ENCODE results near the gene TEAD3.
"Not testable (repeated sequence)": the region's sequence is repeated elsewhere in the genome, so short reads cannot be mapped to it uniquely, and the experiment has no call there.

The TEAD3 gene

GRCh38 chr6:35451354-35452182, 45.3 kb downstream of the TEAD3 start:
- no peak for DNase-seq (ENCODE audit: low spot score)

- DNase-seq (ENCODE audit: low spot score), result peak; percentile 85
Measured at GRCh38 chr6:35449287-35449881, 47.5 kb downstream of the TEAD3 start.

DNA sequence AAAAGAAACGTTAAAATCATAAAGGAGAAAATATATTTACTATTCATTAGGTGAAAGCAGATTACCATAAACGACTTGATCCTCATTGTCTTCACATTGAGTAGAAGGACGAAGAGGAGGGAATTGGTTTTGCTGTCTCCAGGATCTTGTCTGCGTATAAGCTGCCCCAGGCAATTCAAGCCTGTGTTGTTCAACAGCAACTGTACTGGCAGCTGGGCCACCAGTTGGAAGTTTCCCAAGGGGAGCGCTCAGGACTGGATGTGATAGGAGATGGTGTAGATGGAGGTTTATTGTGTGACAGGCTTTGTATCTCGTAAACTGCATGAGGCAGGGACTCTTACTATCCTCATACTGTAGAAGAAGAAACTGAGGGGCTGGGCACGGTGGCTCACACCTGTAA, 48.7 kb downstream of the TEAD3 start:
- DNase-seq (ENCODE audit: low spot score), result no peak

DNA sequence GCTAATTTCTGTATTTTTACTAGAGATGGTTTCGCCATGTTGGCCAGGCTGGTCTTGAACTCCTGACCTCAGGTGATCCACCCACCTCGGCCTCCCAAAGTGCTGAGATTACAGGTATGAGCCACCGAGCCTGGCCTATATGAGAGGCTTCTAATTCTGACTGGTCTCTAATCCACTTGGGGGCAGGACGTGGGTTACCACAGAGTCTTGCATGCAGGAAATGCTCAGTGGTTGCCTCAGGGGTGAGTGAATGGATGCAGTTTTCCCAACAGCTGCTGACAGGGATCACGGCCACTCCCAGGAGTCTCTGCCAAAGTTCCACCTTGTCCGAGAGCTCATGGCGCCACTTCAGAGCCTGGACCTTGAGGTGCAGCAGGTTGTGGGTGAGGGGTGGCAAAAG, 51.2 kb downstream of the TEAD3 start:
- no peak for DNase-seq (ENCODE audit: low spot score)

DNA sequence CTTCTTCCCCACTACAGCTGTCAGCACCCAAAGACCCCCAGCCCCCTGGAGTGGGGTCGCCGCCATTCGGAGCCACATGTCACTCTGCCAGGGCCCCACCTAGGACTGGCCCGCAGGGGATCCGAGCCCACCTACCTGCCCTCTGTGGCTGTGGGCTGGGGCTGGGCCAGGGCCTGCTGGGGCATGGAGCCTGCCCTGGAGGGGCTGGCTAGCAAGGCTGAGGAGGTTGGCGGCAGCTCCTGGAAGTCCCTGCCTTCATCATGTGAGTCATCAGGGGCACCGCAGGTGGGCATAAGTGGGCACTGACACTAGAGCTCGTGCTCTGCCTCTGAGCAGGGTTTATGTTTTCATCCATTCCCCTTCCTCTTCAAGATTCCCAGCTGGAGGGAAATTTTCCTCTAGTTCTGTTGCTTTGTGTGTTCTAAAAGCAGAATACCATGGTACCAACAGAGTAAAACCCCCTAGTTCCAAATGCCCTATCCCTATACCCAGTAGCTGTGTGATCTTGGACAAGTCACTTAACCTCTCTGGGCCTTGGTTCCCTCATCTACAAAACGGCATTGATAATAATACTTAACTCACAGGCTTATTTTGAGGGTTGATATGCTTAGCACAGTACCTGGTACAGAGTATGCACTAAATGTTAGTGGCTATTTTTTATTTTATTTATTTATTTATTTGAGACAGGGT, 53.4 kb downstream of the TEAD3 start:
- DNase-seq (ENCODE audit: low spot score), result no peak

GRCh38 chr6:35442693-35443092, 54.2 kb downstream of the TEAD3 start:
- no peak for DNase-seq (ENCODE audit: low spot score)

DNA sequence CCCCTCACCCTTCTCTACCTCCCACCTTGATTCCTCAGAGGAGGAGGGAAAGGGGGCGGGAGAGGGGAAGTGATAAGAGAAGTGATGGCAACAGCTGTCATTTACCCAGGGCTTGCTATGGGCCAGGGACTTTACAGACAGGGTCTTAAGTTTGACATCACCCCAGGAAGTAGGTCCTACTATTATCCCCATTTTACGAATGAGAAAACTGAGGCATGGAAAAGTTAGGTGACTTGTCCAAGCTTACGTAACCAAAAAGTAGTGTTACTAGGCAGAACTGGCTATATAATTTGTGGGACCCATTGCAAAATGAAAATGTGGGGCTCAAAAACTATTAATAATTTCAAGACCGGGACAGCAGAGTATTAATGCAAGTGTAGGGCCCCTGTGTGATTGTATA, 55.2 kb downstream of the TEAD3 start:
- DNase-seq (ENCODE audit: low spot score), result no peak

GRCh38 chr6:35441205-35441604, 55.7 kb downstream of the TEAD3 start:
- DNase-seq (ENCODE audit: low spot score), result no peak

DNA sequence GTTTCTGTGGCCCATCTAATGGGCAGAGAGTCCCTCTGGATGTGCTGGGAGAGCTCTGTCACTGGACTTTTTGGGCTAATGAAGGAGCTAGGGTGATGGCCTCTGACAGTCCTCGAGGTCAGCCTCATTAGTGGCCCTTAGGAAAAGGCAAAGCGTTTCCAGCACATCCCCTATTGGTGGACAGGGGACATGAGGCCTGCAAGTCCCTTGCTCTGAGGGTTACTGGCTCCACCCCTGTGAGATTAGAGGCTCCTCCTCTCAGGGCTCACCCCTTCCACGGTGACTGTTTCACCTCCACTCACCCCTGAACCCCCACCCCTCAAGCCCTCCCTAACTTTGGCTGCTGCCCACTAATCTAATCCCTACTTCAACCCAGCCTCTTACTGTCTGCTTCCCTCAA, 57.6 kb downstream of the TEAD3 start:
- DNase-seq (ENCODE audit: low spot score), result no peak

GRCh38 chr6:35438378-35439065, 58.4 kb downstream of the TEAD3 start:
- not testable (repeated sequence) for DNase-seq (ENCODE audit: low spot score)

DNA sequence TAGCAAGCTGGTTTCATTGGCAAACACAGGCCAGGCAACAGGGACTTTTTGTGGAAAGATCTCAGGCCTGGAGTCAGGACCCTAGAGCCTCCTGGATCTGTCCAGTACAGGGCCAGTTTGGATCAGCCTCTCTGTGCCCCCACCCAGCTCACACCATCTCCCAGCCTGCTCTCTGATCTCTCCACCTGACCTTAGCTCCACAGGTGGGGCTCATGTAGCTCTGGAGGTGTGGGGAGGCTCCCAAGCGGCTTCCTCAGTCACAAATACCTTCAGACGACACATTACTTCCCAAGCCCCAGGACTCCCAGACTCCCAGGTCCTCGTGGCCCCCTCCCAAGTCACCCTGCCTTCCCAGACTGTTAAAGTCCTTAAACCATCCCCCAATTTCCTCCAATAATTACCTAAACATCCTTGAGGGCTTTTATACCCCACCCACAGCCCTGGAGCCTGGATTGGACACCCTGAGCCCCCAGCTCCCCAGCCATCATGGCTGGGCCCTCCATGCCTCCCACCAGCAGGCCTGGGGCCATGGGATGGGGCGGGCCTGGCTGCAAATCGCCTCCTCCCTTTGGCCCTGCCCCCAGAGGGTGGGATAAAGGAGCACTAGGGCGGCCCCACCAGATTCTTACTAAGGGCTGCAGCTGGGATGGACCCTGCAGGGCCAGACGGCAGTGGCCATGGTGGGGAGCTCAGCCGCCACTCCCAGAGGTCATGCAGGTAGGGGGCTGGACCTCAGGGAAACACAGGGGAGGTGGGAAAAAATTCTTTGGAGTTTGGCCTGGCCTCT, 60.6 kb downstream of the TEAD3 start:
- no peak for DNase-seq (ENCODE audit: low spot score)

DNA sequence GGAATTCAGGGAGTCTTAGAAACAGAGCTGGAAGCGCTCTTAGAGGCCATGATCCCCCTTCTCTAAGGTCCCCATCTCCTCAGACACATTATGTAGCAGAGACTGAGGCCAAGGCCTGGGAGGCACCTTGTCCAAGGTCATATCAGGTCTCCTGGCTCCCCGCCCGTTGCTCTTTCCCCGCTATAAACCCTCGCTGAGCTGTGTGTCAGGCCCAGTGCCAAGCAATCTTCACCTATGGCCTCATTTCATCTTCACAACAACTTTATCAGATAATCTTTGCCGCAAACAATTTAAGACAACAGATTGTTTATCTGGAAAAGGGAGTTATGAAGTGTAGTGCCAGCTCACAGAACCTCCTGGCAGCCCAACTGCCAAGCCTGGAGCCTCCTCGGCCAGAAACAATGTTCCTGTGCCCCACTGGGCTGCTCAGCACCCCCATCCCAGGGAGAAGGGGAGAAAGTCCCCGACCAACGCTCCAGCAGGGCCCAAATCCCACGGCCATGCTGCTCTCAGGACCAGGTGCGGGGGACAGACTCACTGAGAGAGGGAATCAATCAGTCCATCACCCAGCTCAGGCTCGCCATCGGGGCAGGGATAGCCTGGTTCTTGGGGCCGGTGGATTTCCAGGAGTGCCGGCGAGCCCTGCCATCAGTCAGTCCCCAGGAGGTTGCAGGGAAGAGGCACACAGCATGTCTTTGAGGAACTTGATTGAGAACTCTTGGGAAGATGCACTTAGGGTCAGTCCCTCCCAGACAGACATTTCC, 61.6 kb downstream of the TEAD3 start:
- no peak for DNase-seq (ENCODE audit: low spot score)

DNA sequence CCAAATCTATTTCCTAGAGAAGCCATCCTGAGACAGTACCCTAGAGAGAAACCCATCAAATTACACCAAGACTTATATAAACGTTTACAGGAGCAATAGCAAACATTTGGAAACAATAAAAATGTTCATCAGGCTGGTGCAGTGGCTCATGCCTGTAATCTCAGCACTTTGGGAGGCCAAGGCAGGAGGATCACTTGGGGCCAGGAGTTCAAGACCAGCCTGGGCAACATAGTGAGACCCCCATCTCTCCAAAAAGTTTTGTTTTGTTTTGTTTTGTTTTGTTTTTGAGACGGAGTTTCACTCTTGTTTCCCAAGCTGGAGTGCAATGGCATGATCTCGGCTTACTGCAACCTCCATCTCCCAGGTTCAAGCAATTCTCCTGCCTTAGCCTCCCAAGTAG, 64.2 kb downstream of the TEAD3 start:
- DNase-seq (ENCODE audit: low spot score), result not testable (repeated sequence)

DNA sequence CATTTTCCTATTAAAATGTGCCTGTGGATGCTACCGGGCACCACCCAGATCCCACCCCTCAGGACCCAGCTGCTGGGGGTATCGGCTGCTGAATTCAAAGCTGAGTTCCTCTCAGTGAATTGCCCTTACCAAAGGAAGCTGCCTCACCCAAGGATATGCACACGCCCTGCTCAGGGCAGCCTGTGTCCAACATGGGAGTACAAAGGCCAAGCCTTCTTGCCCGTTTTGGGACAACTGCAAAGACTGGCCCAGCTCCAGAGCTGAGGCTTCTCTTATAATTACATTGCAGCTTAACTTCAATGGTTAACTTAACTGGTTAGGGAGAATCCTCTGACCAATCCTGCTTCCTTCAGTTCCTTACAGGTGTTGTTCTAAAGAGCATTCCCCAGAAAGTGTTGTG, 64.6 kb downstream of the TEAD3 start:
- DNase-seq (ENCODE audit: low spot score), result no peak

GRCh38 chr6:35429463-35429862, 67.4 kb downstream of the TEAD3 start:
- DNase-seq (ENCODE audit: low spot score), result no peak

GRCh38 chr6:35428421-35429149, 68.3 kb downstream of the TEAD3 start:
- no peak for DNase-seq (ENCODE audit: low spot score)

- DNase-seq (ENCODE audit: low spot score), result peak; percentile 26
Measured at GRCh38 chr6:35427851-35428321, 69.0 kb downstream of the TEAD3 start.

DNA sequence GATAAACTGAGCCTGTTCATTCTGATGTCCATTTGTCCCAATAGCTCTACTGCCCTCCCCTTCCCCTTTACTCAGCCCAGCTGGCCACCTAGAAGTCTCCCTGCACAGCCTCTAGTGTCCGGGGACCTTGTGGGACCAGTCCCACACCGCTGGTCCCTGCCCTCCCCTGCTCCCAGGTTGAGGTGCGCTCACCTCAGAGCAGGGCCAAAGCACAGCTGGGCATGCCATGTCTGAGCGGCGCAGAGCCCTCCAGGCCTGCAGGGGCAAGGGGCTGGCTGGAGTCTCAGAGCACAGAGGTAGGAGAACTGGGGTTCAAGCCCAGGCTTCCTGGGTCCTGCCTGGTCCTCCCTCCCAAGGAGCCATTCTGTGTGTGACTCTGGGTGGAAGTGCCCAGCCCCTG, 69.4 kb downstream of the TEAD3 start:
- no peak for DNase-seq (ENCODE audit: low spot score)

DNA sequence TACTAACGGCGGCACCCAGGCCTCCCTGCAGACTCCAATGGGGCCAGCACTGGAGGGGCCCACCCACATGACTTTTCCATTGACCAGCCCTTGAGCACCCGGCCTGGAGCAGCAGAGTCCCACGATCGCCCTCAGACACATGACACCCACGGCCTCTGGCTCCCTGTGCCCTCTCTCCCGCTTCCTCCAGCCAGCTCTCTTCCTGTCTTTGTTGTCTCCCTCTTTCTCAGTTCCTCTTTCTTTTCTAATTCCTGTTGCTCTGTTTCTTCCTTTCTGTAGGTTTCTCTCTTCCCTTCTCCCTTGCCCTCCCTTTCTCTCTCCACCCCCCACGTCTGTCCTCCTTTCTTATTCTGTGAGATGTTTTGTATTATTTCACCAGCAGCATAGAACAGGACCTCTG, 70.8 kb downstream of the TEAD3 start:
- DNase-seq (ENCODE audit: low spot score), result no peak

DNA sequence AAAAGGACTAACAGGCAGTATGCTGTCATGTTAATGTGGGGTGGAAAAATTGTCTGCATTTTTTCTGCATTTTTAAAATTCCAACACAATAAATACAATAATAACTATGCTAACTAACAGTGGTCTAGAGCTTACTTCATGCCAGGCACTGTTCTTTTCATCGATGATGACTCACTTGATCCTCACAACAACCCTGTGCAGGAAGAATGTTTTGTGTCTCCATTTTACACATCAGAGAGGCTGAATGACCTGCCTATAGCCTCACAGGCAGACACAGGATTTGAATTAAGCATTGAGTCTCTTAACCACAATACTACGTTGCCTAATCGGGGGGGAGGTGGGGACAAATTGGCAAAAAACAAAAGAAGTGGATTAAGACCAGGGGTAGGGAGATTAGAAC, 71.6 kb downstream of the TEAD3 start:
- DNase-seq (ENCODE audit: low spot score), result peak; percentile 86
